HepG2 (cell line): ENCODE data around the gene FREM3. TPM values are rescaled to one million over a fixed set of nuclear protein-coding genes. Genes with fewer than 3 reads are reported as not detected.

Experiments used
- ATAC-seq: fragments of 200-7000 bp; cut with Tn5 transposase; 3 replicates; pipeline ENCODE4 v1.9.1; 2020; ENCODE audit warnings: mild to moderate bottlenecking, moderate library complexity
- BruUV-seq: library from RNA; stranded (reverse); fragments of 400-500 nt; replicated peaks from 2 replicates; lab custom pipeline; 2021; lab: Mats Ljungman, UMichigan
- CTCF ChIA-PET: fragments of 300-600 bp; formaldehyde crosslinking; extraction: SDS; loops from one replicate; lab custom pipeline; 2021; ENCODE audit warnings: low total read pairs, inconsistent platforms, low intra/inter-chr PET ratio; lab: Yijun Ruan, JAX
- POLR2A ChIA-PET: fragments of 350-600 bp; sonication (Branson Sonifier 250); formaldehyde crosslinking; loops from one replicate; lab custom pipeline; 2020; ENCODE audit warnings: antibody characterized with exemption, inconsistent platforms; lab: Yijun Ruan, JAX
- DNase-seq: peaks from one replicate; pipeline ENCODE4 v3.0.0-alpha.2; 2015; ENCODE audit warnings: low spot score
- FAIRE-seq: peaks from 3 replicates; lab custom pipeline; 2011; peaks lifted over from hg19 to GRCh38; lab: Jason Lieb, UNC
- H2AFZ ChIP-seq: one replicate; pipeline ENCODE4 v1.6.1; 2011; ENCODE audit warnings: low read length, inconsistent platforms
- H3K27ac ChIP-seq: fragments of 300-600 bp; 3 replicates; pipeline ENCODE4 v1.8.0; 2011; ENCODE audit warnings: mixed run types, mild to moderate bottlenecking, mixed read lengths, low read length, inconsistent platforms; ENCODE audit not compliant: insufficient read depth; ENCODE audit errors: extremely low read length
- H3K27me3 ChIP-seq, 2 experiments: fragments of 200-600 bp in 1 of 2; 2 replicates in 1 of 2; 3 replicates in 1 of 2; pipeline versions ENCODE4 v1.6.0 to v1.8.0; 2011; ENCODE audit warnings: low read length in 2 of 2, mild to moderate bottlenecking in 2 of 2, moderate library complexity in 2 of 2, inconsistent platforms in 1 of 2; ENCODE audit not compliant: insufficient read depth in 2 of 2, control insufficient read depth in 1 of 2
- H3K36me3 ChIP-seq, 2 experiments: fragments of 200-600 bp in 1 of 2; replicated peaks in 1 of 2; 2 replicates in 1 of 2; 3 replicates in 1 of 2; pipeline versions ENCODE4 v1.5.1 to v1.8.0; 2011; ENCODE audit warnings: low read length in 2 of 2, inconsistent platforms in 1 of 2; ENCODE audit not compliant: insufficient read depth in 2 of 2, control insufficient read depth in 1 of 2
- H3K4me1 ChIP-seq: 2 replicates; pipeline ENCODE4 v1.5.1; 2012; ENCODE audit warnings: low read length, inconsistent platforms; ENCODE audit not compliant: insufficient read depth
- H3K4me2 ChIP-seq: 2 replicates; pipeline ENCODE4 v1.6.0; 2011; ENCODE audit warnings: low read depth, low read length, inconsistent platforms
- H3K4me3 ChIP-seq, 3 experiments: fragments of 200-600 bp in 1 of 3; sonication (generic), shearing (Covaris generic) in 1 of 3; replicated peaks in 1 of 3; 2 replicates each; pipeline ENCODE4 v1.5.1; 2011 to 2016; ENCODE audit warnings: low read length in 3 of 3, inconsistent platforms in 2 of 3, low read depth in 2 of 3, mild to moderate bottlenecking in 2 of 3, control low read depth in 1 of 3, mixed read lengths in 1 of 3; ENCODE audit not compliant: insufficient read depth in 1 of 3
- H3K79me2 ChIP-seq: one replicate; pipeline ENCODE4 v1.6.1; 2011; ENCODE audit warnings: low read length, inconsistent platforms; ENCODE audit not compliant: insufficient read depth
- H3K9ac ChIP-seq: 2 replicates; pipeline ENCODE4 v1.6.0; 2011; ENCODE audit warnings: mild to moderate bottlenecking, low read depth, low read length, inconsistent platforms; ENCODE audit not compliant: insufficient read depth
- H3K9me3 ChIP-seq: 2 replicates; pipeline ENCODE4 v1.5.1; 2012; ENCODE audit warnings: mild to moderate bottlenecking, low read length
- H4K20me1 ChIP-seq: 2 replicates; pipeline ENCODE4 v1.6.0; 2011; ENCODE audit warnings: inconsistent platforms, mild to moderate bottlenecking, low read length, moderate library complexity; ENCODE audit not compliant: insufficient read depth
- CEBPZ ChIP-seq: IDR thresholded peaks from 2 replicates; pipeline ENCODE4 v1.6.1; 2012; ENCODE audit warnings: low read length, improper control_type of control experiment
- CREM ChIP-seq, 2 experiments: sonication (generic) in 1 of 2; formaldehyde crosslinking in 1 of 2; IDR thresholded peaks; 2 replicates each; pipeline versions ENCODE4 v1.4.0 to v1.6.1; 2016 to 2020; ENCODE audit warnings: antibody characterized with exemption in 1 of 2, mild to moderate bottlenecking in 1 of 2, missing genetic modification reagents in 1 of 2
- GATAD2A ChIP-seq: IDR thresholded peaks from 2 replicates; pipeline ENCODE4 v1.6.1; 2016
- GMEB2 ChIP-seq: IDR thresholded peaks from 2 replicates; pipeline ENCODE4 v1.6.1; 2016; ENCODE audit warnings: missing biosample characterization, missing genetic modification reagents, low read depth
- MXD4 ChIP-seq: IDR thresholded peaks from 2 replicates; pipeline ENCODE4 v1.6.1; 2016; ENCODE audit warnings: mild to moderate bottlenecking, missing biosample characterization, missing genetic modification reagents
- NR2F2 ChIP-seq: IDR thresholded peaks from 2 replicates; pipeline ENCODE4 v1.6.1; 2012; ENCODE audit warnings: low read depth, inconsistent platforms, borderline replicate concordance
- PCBP2 ChIP-seq: fragments of 200-400 bp; formaldehyde crosslinking; optimal IDR thresholded peaks from 2 replicates; pipeline ENCODE3; 2018; ENCODE audit warnings: low read length, low read depth; ENCODE audit not compliant: poor library complexity, severe bottlenecking
- RARG ChIP-seq: sonication (generic); formaldehyde crosslinking; IDR thresholded peaks from 2 replicates; pipeline ENCODE4 v1.4.0; 2020; ENCODE audit warnings: low read depth, mild to moderate bottlenecking, missing genetic modification reagents
- THAP9 ChIP-seq: sonication (generic); formaldehyde crosslinking; IDR thresholded peaks from 2 replicates; pipeline ENCODE4; 2020; ENCODE audit warnings: missing genetic modification reagents, mild to moderate bottlenecking, borderline replicate concordance
- ZNF264 ChIP-seq: sonication (generic); formaldehyde crosslinking; IDR thresholded peaks from 2 replicates; pipeline ENCODE4 v1.4.0; 2020; ENCODE audit warnings: missing genetic modification reagents
- ZNF737 ChIP-seq: sonication (generic); formaldehyde crosslinking; IDR thresholded peaks from 2 replicates; pipeline ENCODE4 v1.5.0; 2020; ENCODE audit warnings: missing genetic modification reagents, mild to moderate bottlenecking, borderline replicate concordance
- ZNF773 ChIP-seq: sonication (generic); formaldehyde crosslinking; IDR thresholded peaks from 2 replicates; pipeline ENCODE4 v1.4.0; 2020; ENCODE audit warnings: missing genetic modification reagents, borderline replicate concordance
- ZNF878 ChIP-seq: sonication (generic); formaldehyde crosslinking; IDR thresholded peaks from 2 replicates; pipeline ENCODE4 v1.8.1; 2023; ENCODE audit warnings: mild to moderate bottlenecking, missing genetic modification reagents, moderate library complexity
- WGBS: methylation state at CpG from one replicate; pipeline ENCODE4 v1.1.6; 2017; ENCODE audit warnings: low lambda C conversion rate; 5-methylcytosine and 5-hydroxymethylcytosine counted together
- in situ Hi-C: cut with HindIII; loops from 2 replicates; pipeline ENCODE4 v1.10.0; 2017; ENCODE audit warnings: low pct_unique_long_range_greater_than_20kb; ENCODE audit not compliant: extremely low pct_ligation_motif_present
- intact Hi-C: fragments of 100-400 bp; cut with micrococcal nuclease; formaldehyde crosslinking; loops from one replicate; pipeline ENCODE4 v1.10.0; 2022; ENCODE audit not compliant: unreplicated experiment
- polyA plus RNA-seq, 8 experiments: library from polyadenylated mRNA; depleted of rRNA in 3 of 8; stranded (reverse) in 7 of 8; unstranded in 1 of 8; fragments of >200 nt; fragmentation: Illumina TruSeq in 4 of 8; extraction: Trizol in 4 of 8; gene quantifications; 2 replicates each; pipeline versions ENCODE4 v1.2.1 to v1.2.3, GENCODE V29; 2011 to 2016; ENCODE audit warnings: low read depth in 4 of 8, missing spikeins in 1 of 8, mixed read lengths in 1 of 8; ENCODE audit not compliant: insufficient read depth in 1 of 8
- total RNA-seq, 5 experiments: library from RNA; depleted of rRNA; stranded (reverse); fragments of >200 nt; fragmentation: Illumina TruSeq; extraction: Trizol; gene quantifications; 2 replicates each; pipeline ENCODE4 v1.2.3, GENCODE V29; 2016; ENCODE audit warnings: low read depth in 1 of 5

The FREM3 gene
- total and polyA plus RNA-seq, 2 of the 13 experiments (the other 11 are each of a cell fraction or from before 2014, with no cell fraction given), result not detected

GRCh38 chr4:143531788-143532491 lies 168.5 kb downstream of the FREM3 start:
- ChIA-PET CTCF (no interaction called here), POLR2A (no interaction called here)
- H3K4me2 ChIP-seq, result no peak overlapping the region
- no peak for FAIRE-seq
- no peaks in the 10 kb centered on the region for H4K20me1 ChIP-seq
- H3K4me3 ChIP-seq, result no peak overlapping the region
- no peak for DNase-seq
- no peak overlapping the region for H2AFZ ChIP-seq
- H3K4me1 ChIP-seq, result no peaks in the 10 kb centered on the region
- peaks cover 12 to 68% of the 10 kb centered on the region in 2 experiments for H3K36me3 ChIP-seq
- BruUV-seq, result no TSS peak
- intact Hi-C loops (no loop called here), in situ Hi-C loops (no loop called here)
- 98% methylated on average over 2 of the region's 2 CpGs for WGBS
- no peaks in the 10 kb centered on the region for H3K79me2 ChIP-seq
- H3K27ac ChIP-seq, result no peak overlapping the region
- H3K9me3 ChIP-seq, result no peaks in the 10 kb centered on the region
- no peak for ATAC-seq
- no peak overlapping the region for H3K9ac ChIP-seq
- H3K27me3 ChIP-seq, result no peaks in the 10 kb centered on the region
- no peak for TF ChIP-seq GATAD2A (CRISPR knock-in tag)
- no peak for TF ChIP-seq CREM (IDR thresholded peaks at IDR 0.05)
- TF ChIP-seq CREM (CRISPR knock-in tag; IDR thresholded peaks at IDR 0.05), result no peak
- no peak for TF ChIP-seq MXD4 (CRISPR knock-in tag)
- TF ChIP-seq ZNF264 (CRISPR knock-in tag), result no peak
- TF ChIP-seq NR2F2, result no peak
- TF ChIP-seq PCBP2, result no peak
- TF ChIP-seq GMEB2 (CRISPR knock-in tag), result no peak
- no peak for TF ChIP-seq RARG
- no peak for TF ChIP-seq CEBPZ
- TF ChIP-seq ZNF878 (CRISPR knock-in tag), result no peak
- no peak for TF ChIP-seq ZNF737 (CRISPR knock-in tag)
- TF ChIP-seq THAP9 (CRISPR knock-in tag), result no peak
- no peak for TF ChIP-seq ZNF773 (CRISPR knock-in tag)
